ENCODE results near the gene KCNJ3. TPM values are rescaled to one million over a fixed set of nuclear protein-coding genes. Genes with fewer than 3 reads are reported as not detected.

The KCNJ3 gene
- polyA plus RNA-seq, 3 donors: not detected

DNA sequence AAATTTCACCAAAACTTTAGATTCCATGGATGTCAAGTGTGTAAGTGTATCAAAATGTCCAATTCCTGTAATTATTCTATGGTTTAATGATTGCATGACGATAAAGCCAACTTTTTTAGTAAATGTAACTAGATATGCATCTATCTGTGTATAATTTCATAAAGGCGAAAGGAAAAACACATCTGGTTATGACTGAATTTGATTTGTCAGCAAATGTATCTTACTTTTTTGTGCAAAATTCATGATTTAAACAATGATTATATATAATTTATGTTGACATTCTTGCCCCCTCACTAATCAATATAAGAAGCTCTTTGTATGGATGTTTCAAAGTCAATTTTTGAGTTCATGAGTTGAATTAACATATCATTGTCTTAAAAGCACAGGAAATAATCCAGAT lies 138.5 kb downstream of the KCNJ3 start:
- Histone ChIP-seq H3K36me3 (replicated peaks in 1 of 2; ENCODE audit: control insufficient read depth in 1 of 2, insufficient read depth in 2 of 2, low read length in 2 of 2) (no peaks in the 10 kb centered on the region), H3K4me1 (ENCODE audit: control insufficient read depth in 1 of 2, insufficient read depth in 2 of 2, low read length in 2 of 2) (no peaks in the 10 kb centered on the region), H4K20me1 (ENCODE audit: insufficient read depth, low read length) (no peaks in the 10 kb centered on the region), H3K27me3 (ENCODE audit: control insufficient read depth in 2 of 2, insufficient read depth in 2 of 2, low read length in 2 of 2) (no peaks in the 10 kb centered on the region), H3K4me2 (replicated peaks; ENCODE audit: extremely low read depth, low read length, poor library complexity, severe bottlenecking) (no peak overlapping the region), H3K79me2 (ENCODE audit: insufficient read depth, low read length) (no peaks in the 10 kb centered on the region), H3K4me3 (replicated peaks in 1 of 3; ENCODE audit: low read depth in 2 of 3, low read length in 3 of 3) (no peak overlapping the region), H3K27ac (ENCODE audit: low read depth in 1 of 2, low read length in 2 of 2) (no peak overlapping the region), H3K9me3 (replicated peaks in 1 of 2; ENCODE audit: control insufficient read depth in 1 of 2, insufficient read depth in 1 of 2, low read length in 2 of 2) (no peaks in the 10 kb centered on the region), H3K9ac (ENCODE audit: insufficient read depth, low read length, poor library complexity, severe bottlenecking) (no peak overlapping the region), H2AFZ (ENCODE audit: insufficient read depth, low read depth, low read length, poor library complexity, severe bottlenecking) (no peak overlapping the region)
- no peak overlapping the region for H3K27ac Mint-ChIP-seq
- DNase-seq: no peak
- TF ChIP-seq, protein P1, sequence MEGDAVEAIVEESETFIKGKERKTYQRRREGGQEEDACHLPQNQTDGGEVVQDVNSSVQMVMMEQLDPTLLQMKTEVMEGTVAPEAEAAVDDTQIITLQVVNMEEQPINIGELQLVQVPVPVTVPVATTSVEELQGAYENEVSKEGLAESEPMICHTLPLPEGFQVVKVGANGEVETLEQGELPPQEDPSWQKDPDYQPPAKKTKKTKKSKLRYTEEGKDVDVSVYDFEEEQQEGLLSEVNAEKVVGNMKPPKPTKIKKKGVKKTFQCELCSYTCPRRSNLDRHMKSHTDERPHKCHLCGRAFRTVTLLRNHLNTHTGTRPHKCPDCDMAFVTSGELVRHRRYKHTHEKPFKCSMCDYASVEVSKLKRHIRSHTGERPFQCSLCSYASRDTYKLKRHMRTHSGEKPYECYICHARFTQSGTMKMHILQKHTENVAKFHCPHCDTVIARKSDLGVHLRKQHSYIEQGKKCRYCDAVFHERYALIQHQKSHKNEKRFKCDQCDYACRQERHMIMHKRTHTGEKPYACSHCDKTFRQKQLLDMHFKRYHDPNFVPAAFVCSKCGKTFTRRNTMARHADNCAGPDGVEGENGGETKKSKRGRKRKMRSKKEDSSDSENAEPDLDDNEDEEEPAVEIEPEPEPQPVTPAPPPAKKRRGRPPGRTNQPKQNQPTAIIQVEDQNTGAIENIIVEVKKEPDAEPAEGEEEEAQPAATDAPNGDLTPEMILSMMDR (IDR thresholded peaks at IDR 0.05): no peak
- peaks cover 0 to 2% (median 0%) of the 10 kb centered on the region in 3 donors for H3K27me3 Mint-ChIP-seq (ENCODE audit: low read depth in 3 of 3)
- no peaks in the 10 kb centered on the region for H3K4me1 Mint-ChIP-seq
- H3K36me3 Mint-ChIP-seq: no peaks in the 10 kb centered on the region
- intact Hi-C loops (cut with micrococcal nuclease): no loop called here
- no peak overlapping the region for H3K4me3 Mint-ChIP-seq
- no CpG with 5 or more reads among the region's 2 CpGs for WGBS (ENCODE audit: insufficient coverage)
- peaks cover 2 to 7% (median 6%) of the 10 kb centered on the region in 7 donors for H3K9me3 Mint-ChIP-seq

DNA sequence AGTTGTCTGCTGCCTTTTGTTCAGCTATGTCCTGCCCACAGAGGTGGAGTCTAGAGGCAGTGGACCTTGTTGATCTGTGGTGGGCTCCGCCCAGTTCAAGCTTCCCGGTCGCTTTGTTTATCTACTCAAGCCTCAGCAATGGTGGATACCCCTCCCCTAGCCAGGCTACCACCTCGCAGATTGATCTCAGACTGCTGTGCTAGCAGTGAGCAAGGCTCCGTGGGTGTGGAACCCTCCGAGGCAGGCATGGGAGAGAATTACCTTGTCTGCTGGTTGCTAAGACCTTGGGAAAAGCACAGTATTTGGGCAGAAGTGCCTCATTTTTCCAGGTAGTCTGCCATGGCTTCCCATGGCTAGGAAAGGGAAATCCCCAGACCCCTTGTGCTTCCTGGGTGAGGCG lies 146.0 kb downstream of the KCNJ3 start:
- Histone ChIP-seq H3K36me3 (replicated peaks in 1 of 2; ENCODE audit: control insufficient read depth in 1 of 2, insufficient read depth in 2 of 2, low read length in 2 of 2) (no peaks in the 10 kb centered on the region), H3K9ac (ENCODE audit: insufficient read depth, low read length, poor library complexity, severe bottlenecking) (no peak overlapping the region), H3K4me3 (replicated peaks in 1 of 3; ENCODE audit: low read depth in 2 of 3, low read length in 3 of 3) (no peak overlapping the region), H2AFZ (ENCODE audit: insufficient read depth, low read depth, low read length, poor library complexity, severe bottlenecking) (no peak overlapping the region), H3K4me2 (replicated peaks; ENCODE audit: extremely low read depth, low read length, poor library complexity, severe bottlenecking) (no peak overlapping the region), H3K27ac (ENCODE audit: low read depth in 1 of 2, low read length in 2 of 2) (no peak overlapping the region), H3K4me1 (ENCODE audit: control insufficient read depth in 1 of 2, insufficient read depth in 2 of 2, low read length in 2 of 2) (no peaks in the 10 kb centered on the region), H3K27me3 (ENCODE audit: control insufficient read depth in 2 of 2, insufficient read depth in 2 of 2, low read length in 2 of 2) (no peaks in the 10 kb centered on the region), H3K79me2 (ENCODE audit: insufficient read depth, low read length) (no peaks in the 10 kb centered on the region), H4K20me1 (ENCODE audit: insufficient read depth, low read length) (no peaks in the 10 kb centered on the region), H3K9me3 (replicated peaks in 1 of 2; ENCODE audit: control insufficient read depth in 1 of 2, insufficient read depth in 1 of 2, low read length in 2 of 2) (peaks cover 0 to 13% of the 10 kb centered on the region in 2 donors)
- intact Hi-C loops (cut with micrococcal nuclease): no loop called here
- Mint-ChIP-seq H3K27me3 (ENCODE audit: low read depth in 3 of 3) (peaks cover 0 to 1% (median 0%) of the 10 kb centered on the region in 3 donors), H3K36me3 (no peaks in the 10 kb centered on the region), H3K4me3 (no peak overlapping the region), H3K27ac (no peak overlapping the region), H3K9me3 (peaks cover 4 to 15% (median 13%) of the 10 kb centered on the region in 7 donors), H3K4me1 (no peaks in the 10 kb centered on the region)
- WGBS (ENCODE audit: insufficient coverage): 95% methylated on average over 6 of the region's 7 CpGs
- TF ChIP-seq, protein P1 (IDR thresholded peaks at IDR 0.05): no peak
- DNase-seq: no peak

Measured in CD14-positive monocyte (primary cell).